SH-SY5Y (cell line): ENCODE measurements around the gene SAMD4B.

Source experiments
- GATA2 ChIP-seq: IDR thresholded peaks from 2 replicates; pipeline ENCODE4 v1.6.1; 2011; ENCODE audit warnings: mild to moderate bottlenecking, low read depth, low read length
- GATA3 ChIP-seq: IDR thresholded peaks from 2 replicates; pipeline ENCODE4 v1.6.1; 2011; ENCODE audit warnings: low read depth, mild to moderate bottlenecking, low read length, moderate library complexity

- TF ChIP-seq GATA2 (no peak), GATA3 (no peak)
These were observed 69.0 kb downstream of the SAMD4B start for GRCh38 chr19:39411081-39411831.
